Hepatocyte (in vitro differentiated cells): Measurements from ENCODE around the gene TRIM42.

Source experiments
- CTCF ChIP-seq: fragments of 200-600 bp; sonication (generic); IDR thresholded peaks from 2 replicates; pipeline ENCODE4 v1.5.1; 2016; ENCODE audit warnings: antibody characterized with exemption, mild to moderate bottlenecking; ENCODE audit not compliant: poor library complexity
- EZH2 ChIP-seq: fragments of 200-600 bp; sonication (generic); IDR thresholded peaks from 2 replicates; pipeline ENCODE4 v1.6.1; 2016; ENCODE audit warnings: antibody characterized with exemption, mild to moderate bottlenecking, borderline replicate concordance

- no peak for TF ChIP-seq CTCF
- no peak for TF ChIP-seq EZH2
Measured at GRCh38 chr3:140731440-140732119, 53.7 kb downstream of the TRIM42 start.
